Measurements from ENCODE around the gene MYO1H.

The MYO1H gene

GRCh38 chr12:109482894-109483293 is 135.2 kb downstream of the MYO1H start:
- ChIA-PET POLR2A (ENCODE audit: low non-redundant PET) (no interaction called here), CTCF (interaction anchor here (0.7 to 1.3 kb wide), 3 partner anchors 10 to 1738 kb away, joined by 3 to 4 read pairs (median 3); no protein-coding TSS in a partner anchor)
- no peak for TF ChIP-seq CTCF (conservative IDR thresholded peaks at IDR 0.05; ENCODE audit: low read depth)
- no peak for DNase-seq (ENCODE audit: low spot score)
- no peak overlapping the region for H3K27ac ChIP-seq

- H3K27ac ChIP-seq: no peak overlapping the region
- POLR2A ChIA-PET (ENCODE audit: low non-redundant PET): no interaction called here
- no peak for TF ChIP-seq CTCF (conservative IDR thresholded peaks at IDR 0.05; ENCODE audit: low read depth)
- DNase-seq (ENCODE audit: low spot score): no peak
- CTCF ChIA-PET: interaction anchor here (0.6 to 1.3 kb wide), 4 partner anchors 11 to 1738 kb away, joined by 3 to 4 read pairs (median 4); no protein-coding TSS in a partner anchor
These were observed 135.6 kb downstream of the MYO1H start for GRCh38 chr12:109483346-109483745.

GRCh38 chr12:109485201-109485600 is 137.5 kb downstream of the MYO1H start:
- ChIA-PET CTCF (interaction anchor here (0.5 to 1.5 kb wide), 2 partner anchors 57 to 396 kb away, joined by 6 to 7 read pairs; no protein-coding TSS in a partner anchor), POLR2A (ENCODE audit: low non-redundant PET) (no interaction called here)
- H3K27ac ChIP-seq: no peak overlapping the region
- TF ChIP-seq CTCF (conservative IDR thresholded peaks at IDR 0.05; ENCODE audit: low read depth): no peak
- DNase-seq (ENCODE audit: low spot score): no peak

- TF ChIP-seq CTCF (conservative IDR thresholded peaks at IDR 0.05; ENCODE audit: low read depth): no peak
- H3K27ac ChIP-seq: no peak overlapping the region
- ChIA-PET CTCF (no interaction called here), POLR2A (ENCODE audit: low non-redundant PET) (no interaction called here)
- no peak for DNase-seq (ENCODE audit: low spot score)
These were observed 139.7 kb downstream of the MYO1H start for GRCh38 chr12:109487181-109488050.

GRCh38 chr12:109488051-109488665 is 140.5 kb downstream of the MYO1H start:
- ChIA-PET CTCF (no interaction called here), POLR2A (ENCODE audit: low non-redundant PET) (no interaction called here)
- no peak for TF ChIP-seq CTCF (conservative IDR thresholded peaks at IDR 0.05; ENCODE audit: low read depth)
- DNase-seq (ENCODE audit: low spot score): no peak
- no peak overlapping the region for H3K27ac ChIP-seq

- no peak for TF ChIP-seq CTCF (conservative IDR thresholded peaks at IDR 0.05; ENCODE audit: low read depth)
- DNase-seq (ENCODE audit: low spot score): no peak
- ChIA-PET CTCF (no interaction called here), POLR2A (ENCODE audit: low non-redundant PET) (no interaction called here)
- H3K27ac ChIP-seq: no peak overlapping the region
These were observed 141.6 kb downstream of the MYO1H start for GRCh38 chr12:109489016-109489954.

Measured in RWPE1 (cell line).